ENCODE results near the gene PRKN. TPM values are rescaled to one million over a fixed set of nuclear protein-coding genes. Genes with fewer than 3 reads are reported as not detected.

The PRKN gene
- total RNA-seq, 1 experiment from 2014 or later, result 2.0 TPM

- H3K79me1 ChIP-seq (ENCODE audit: insufficient read depth, low read depth, low read length, poor library complexity, severe bottlenecking), result no peaks in the 10 kb centered on the region
- no peaks in the 10 kb centered on the region for H3K9me3 ChIP-seq (ENCODE audit: control insufficient read depth, low read depth, low read length)
- no peak overlapping the region for H3K9ac ChIP-seq (ENCODE audit: extremely low read depth, insufficient read length, low read length)
- no peak overlapping the region for H2BK20ac ChIP-seq (ENCODE audit: low read depth, low read length, poor library complexity, severe bottlenecking)
- H3K27ac Mint-ChIP-seq, result no peak overlapping the region
- H2BK5ac ChIP-seq (ENCODE audit: insufficient read length, low read length), result no peak overlapping the region
- no peak overlapping the region for H4K91ac ChIP-seq (ENCODE audit: insufficient read length, low read depth, low read length)
- H3K27me3 ChIP-seq (ENCODE audit: insufficient read depth, low read length), result no peaks in the 10 kb centered on the region
- H4K8ac ChIP-seq (replicated peaks; ENCODE audit: insufficient read length, low read depth, low read length), result no peak overlapping the region
- no peak overlapping the region for H3T11ph ChIP-seq (ENCODE audit: low read length)
- no peak overlapping the region for H3K4ac ChIP-seq (ENCODE audit: low read depth, low read length)
- no peak overlapping the region for H3K23ac ChIP-seq (ENCODE audit: insufficient read length, low read depth, low read length)
- H3K14ac ChIP-seq (ENCODE audit: insufficient read depth, low read length), result no peak overlapping the region
- TF ChIP-seq CTCF (conservative IDR thresholded peaks at IDR 0.05), result no peak
- H3K27ac ChIP-seq (ENCODE audit: insufficient read length, low read depth, low read length), result no peak overlapping the region
- H3K9me3 Mint-ChIP-seq, result no peaks in the 10 kb centered on the region; a peak in 2 of 5 replicates
- H3K4me1 ChIP-seq (ENCODE audit: insufficient read depth, low read length), result no peaks in the 10 kb centered on the region
- H2BK12ac ChIP-seq (ENCODE audit: insufficient read length, low read depth, low read length), result no peak overlapping the region
- H4K5ac ChIP-seq (ENCODE audit: insufficient read length, low read depth, low read length), result no peak overlapping the region
- no peak overlapping the region for H2BK120ac ChIP-seq (ENCODE audit: low read depth, low read length, poor library complexity, severe bottlenecking)
- no peak overlapping the region for H2AFZ ChIP-seq (ENCODE audit: low read length)
- H3K79me2 ChIP-seq (ENCODE audit: insufficient read depth, low read length), result no peaks in the 10 kb centered on the region
- H3K4me2 ChIP-seq (ENCODE audit: insufficient read depth, insufficient read length, low read length), result no peak overlapping the region
- no peaks in the 10 kb centered on the region for H3K27me3 Mint-ChIP-seq (ENCODE audit: low read depth)
- H3K4me1 Mint-ChIP-seq, result no peaks in the 10 kb centered on the region
- H3K4me3 Mint-ChIP-seq, result no peak overlapping the region
- no peaks in the 10 kb centered on the region for H3K23me2 ChIP-seq (ENCODE audit: insufficient read length, low read depth, low read length, poor library complexity, severe bottlenecking)
- no peak overlapping the region for H2BK15ac ChIP-seq (ENCODE audit: low read depth, low read length)
- WGBS (ENCODE audit: extremely low coverage, insufficient read length, low lambda C conversion rate), result no CpG with 5 or more reads among the region's 5 CpGs
- no peak overlapping the region for H3K56ac ChIP-seq (ENCODE audit: insufficient read length, low read depth, low read length)
- H4K20me1 ChIP-seq (ENCODE audit: control insufficient read depth, insufficient read depth, insufficient read length), result no peaks in the 10 kb centered on the region
- DNase-seq, result no peak
- no peak overlapping the region for H3K18ac ChIP-seq (ENCODE audit: insufficient read length, low read depth, low read length)
- no peaks in the 10 kb centered on the region for H3K36me3 Mint-ChIP-seq (ENCODE audit: insufficient read depth in 1 of 3, low read depth in 3 of 3)
- no peak overlapping the region for H2AK5ac ChIP-seq (ENCODE audit: insufficient read length, low read length)
Measured at GRCh38 chr6:162099685-162100084, 627.9 kb downstream of the PRKN start.
